ENCODE results near the gene SYNGR2.
A peak's percentile ranks its signal among the peaks of the same experiment; 100 is the strongest.

Gene SYNGR2

DNA sequence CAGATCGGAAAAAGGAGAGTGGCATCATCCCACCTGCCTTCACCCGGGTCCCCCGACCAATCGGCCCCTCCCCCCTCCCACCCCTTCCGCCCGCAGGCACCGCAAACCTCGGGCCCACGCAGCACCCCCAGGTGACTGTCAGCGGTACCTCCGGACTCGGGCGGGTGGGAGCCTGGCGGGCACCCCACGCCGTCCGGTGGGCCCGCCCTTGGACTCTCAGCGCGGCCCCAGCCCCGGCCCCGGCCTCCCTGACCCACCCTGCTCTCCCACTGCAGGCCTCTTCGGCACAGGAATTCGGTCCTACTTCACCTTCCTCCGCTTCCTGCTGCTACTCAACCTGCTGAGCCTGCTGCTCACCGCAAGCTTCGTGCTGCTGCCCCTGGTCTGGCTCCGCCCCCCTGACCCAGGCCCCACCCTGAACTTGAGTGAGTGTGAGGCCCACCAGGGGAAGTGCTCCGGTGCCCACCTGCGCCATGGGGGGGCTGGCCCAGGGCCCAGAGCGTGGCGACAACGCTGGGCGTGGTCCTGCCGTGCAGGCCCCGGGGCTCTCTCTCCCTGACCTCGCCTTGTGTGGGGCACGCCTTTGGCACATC is 36.2 kb upstream of the SYNGR2 start:
- TF ChIP-seq, protein P1, sequence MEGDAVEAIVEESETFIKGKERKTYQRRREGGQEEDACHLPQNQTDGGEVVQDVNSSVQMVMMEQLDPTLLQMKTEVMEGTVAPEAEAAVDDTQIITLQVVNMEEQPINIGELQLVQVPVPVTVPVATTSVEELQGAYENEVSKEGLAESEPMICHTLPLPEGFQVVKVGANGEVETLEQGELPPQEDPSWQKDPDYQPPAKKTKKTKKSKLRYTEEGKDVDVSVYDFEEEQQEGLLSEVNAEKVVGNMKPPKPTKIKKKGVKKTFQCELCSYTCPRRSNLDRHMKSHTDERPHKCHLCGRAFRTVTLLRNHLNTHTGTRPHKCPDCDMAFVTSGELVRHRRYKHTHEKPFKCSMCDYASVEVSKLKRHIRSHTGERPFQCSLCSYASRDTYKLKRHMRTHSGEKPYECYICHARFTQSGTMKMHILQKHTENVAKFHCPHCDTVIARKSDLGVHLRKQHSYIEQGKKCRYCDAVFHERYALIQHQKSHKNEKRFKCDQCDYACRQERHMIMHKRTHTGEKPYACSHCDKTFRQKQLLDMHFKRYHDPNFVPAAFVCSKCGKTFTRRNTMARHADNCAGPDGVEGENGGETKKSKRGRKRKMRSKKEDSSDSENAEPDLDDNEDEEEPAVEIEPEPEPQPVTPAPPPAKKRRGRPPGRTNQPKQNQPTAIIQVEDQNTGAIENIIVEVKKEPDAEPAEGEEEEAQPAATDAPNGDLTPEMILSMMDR (IDR thresholded peaks at IDR 0.05; ENCODE audit: low read depth, low read length, missing control alignments), result no peak
- Histone ChIP-seq H3K4me3 (ENCODE audit: low read depth, low read length) (no peak overlapping the region), H3K27ac (no peak overlapping the region), H3K27me3 (replicated peaks) (peaks cover 8% of the 10 kb centered on the region), H3K36me3 (replicated peaks) (no peaks in the 10 kb centered on the region)
- in situ Hi-C loops (cut with HindIII; ENCODE audit: low pct_ligation_motif_present, low sequenced_read_pairs), result no loop called here
- no peak for DNase-seq

DNA sequence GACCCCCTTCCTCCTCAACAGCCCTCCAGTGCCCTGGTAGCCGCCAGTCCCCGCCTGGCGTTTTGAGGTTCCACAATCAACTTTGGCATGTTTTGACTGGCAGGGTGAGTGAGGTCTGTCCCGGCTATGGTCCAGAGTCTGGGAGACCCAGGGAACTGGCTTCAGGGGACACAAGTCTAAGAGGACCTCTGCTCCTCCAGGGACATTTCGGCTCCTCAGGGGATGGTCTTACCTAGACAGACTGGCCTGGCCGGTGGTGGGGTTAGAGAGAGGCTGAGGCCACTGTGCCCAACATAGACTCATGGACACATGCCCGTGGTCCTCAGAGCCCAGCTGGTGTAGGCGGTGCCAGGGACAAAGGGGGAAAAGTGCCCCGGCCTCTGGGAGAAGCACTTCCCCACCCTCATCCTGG is 35.6 kb upstream of the SYNGR2 start:
- no peak overlapping the region for H3K4me3 ChIP-seq (ENCODE audit: low read depth, low read length)
- H3K36me3 ChIP-seq (replicated peaks), result no peaks in the 10 kb centered on the region
- no peak overlapping the region for H3K27ac ChIP-seq
- DNase-seq, result no peak
- TF ChIP-seq, protein P1 (IDR thresholded peaks at IDR 0.05; ENCODE audit: low read depth, low read length, missing control alignments), result no peak
- in situ Hi-C loops (cut with HindIII; ENCODE audit: low pct_ligation_motif_present, low sequenced_read_pairs), result no loop called here
- H3K27me3 ChIP-seq (replicated peaks), result peaks cover 8% of the 10 kb centered on the region

DNA sequence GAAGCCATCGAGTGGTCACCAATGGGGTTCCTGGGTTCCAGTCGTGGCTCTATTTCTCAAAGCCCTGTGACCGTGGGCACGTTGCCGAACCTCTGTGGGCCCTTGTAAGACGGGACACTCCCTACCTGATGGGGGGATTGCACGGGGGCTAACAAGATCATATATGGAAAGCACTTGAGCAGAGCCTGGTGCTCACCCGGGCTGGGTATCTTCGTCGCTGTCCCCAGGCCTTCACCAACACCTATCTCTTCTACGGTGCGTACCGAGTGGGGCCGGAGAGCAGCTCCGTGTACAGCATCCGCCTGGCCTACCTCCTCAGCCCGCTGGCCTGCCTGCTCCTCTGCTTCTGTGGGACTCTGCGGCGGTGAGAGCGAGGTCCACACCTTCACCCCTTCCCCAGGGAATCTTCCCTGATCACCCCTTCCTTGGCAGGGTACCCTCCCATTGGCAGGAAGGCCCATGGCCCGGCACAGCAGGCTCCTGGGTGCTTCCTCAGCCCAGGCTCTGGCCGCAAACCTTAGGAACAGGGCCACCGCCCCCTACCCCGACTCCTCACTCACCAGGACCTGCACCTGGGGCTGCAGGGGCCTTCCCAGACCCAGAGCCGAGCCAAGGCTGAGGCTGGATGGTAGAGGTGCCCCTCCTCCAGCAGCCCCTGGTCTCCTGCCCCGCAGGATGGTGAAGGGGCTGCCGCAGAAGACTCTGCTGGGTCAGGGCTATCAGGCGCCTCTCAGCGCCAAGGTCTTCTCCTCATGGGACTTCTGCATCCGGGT is 35.0 kb upstream of the SYNGR2 start:
- H3K4me3 ChIP-seq (ENCODE audit: low read depth, low read length), result no peak overlapping the region
- DNase-seq, result no peak
- peaks cover 8% of the 10 kb centered on the region for H3K27me3 ChIP-seq (replicated peaks)
- TF ChIP-seq, protein P1 (IDR thresholded peaks at IDR 0.05; ENCODE audit: low read depth, low read length, missing control alignments), result no peak
- in situ Hi-C loops (cut with HindIII; ENCODE audit: low pct_ligation_motif_present, low sequenced_read_pairs), result no loop called here
- no peaks in the 10 kb centered on the region for H3K36me3 ChIP-seq (replicated peaks)
- no peak overlapping the region for H3K27ac ChIP-seq

DNA sequence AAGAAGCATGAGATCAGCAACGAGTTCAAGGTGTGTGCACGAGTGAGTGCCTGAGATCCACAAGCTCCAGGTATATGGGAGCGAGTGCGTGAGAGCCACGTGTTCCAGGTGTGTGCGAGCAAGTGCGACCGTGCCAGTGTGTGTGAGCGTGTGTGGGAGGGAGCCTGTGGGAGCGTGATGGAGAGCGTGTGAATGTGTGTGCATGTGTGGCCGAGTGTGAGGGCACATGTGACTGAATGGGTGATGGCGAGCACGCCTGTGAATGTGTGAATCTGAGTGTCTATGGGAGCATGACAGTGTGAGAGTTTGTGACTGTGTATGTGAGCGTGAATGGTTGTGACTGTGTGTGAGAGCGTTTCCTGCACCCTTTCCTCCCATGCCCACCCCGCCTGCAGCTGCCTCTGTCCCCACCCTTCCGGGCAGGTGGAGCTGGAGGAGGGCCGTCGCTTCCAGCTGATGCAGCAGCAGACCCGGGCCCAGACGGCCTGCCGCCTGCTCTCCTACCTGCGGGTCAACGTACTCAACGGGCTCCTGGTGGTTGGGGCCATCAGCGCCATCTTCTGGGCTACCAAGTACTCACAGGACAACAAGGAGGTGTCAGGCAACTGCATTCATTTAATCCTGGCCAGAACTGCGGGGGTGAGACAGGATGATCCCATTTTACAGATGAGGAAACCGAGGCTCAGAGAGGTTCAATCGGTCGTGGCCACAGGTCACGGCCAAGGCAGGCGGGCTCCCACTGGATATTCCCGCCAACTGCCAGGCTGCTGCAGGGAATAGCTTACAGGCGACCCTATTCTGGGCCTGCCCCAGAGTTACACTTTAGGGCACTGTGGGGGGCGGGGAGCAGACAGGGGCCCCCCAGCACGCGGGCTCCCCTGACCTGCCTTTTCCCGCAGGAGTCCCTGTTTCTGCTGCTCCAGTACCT is 34.1 kb upstream of the SYNGR2 start:
- peaks cover 8% of the 10 kb centered on the region for H3K27me3 ChIP-seq (replicated peaks)
- TF ChIP-seq, protein P1 (IDR thresholded peaks at IDR 0.05; ENCODE audit: low read depth, low read length, missing control alignments), result peak; percentile 68
- in situ Hi-C loops (cut with HindIII; ENCODE audit: low pct_ligation_motif_present, low sequenced_read_pairs), result no loop called here
- no peaks in the 10 kb centered on the region for H3K36me3 ChIP-seq (replicated peaks)
- no peak for DNase-seq
- H3K4me3 ChIP-seq (ENCODE audit: low read depth, low read length), result no peak overlapping the region
- H3K27ac ChIP-seq, result no peak overlapping the region

DNA sequence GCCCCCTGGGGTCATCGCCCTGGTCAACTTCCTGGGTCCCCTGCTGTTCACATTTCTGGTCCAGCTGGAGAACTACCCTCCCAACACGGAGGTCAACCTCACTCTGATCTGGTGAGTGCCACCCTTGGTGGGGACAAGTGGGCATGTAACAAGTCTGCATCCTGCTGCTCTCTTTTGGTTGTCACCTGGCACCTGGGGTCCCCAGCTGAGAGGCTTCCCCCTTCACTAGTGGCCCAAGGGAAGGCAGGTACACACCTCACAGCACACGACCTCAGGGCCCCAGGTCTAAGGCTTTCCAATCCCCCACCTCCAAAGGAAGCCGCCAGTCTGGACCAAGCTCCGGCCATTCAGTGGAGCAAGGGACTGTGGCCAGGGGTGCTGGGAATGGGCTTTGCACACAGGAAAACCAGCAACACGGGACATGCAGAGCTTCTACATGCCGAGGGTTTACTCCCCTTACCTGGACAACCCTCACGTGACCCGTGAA is 33.4 kb upstream of the SYNGR2 start:
- H3K4me3 ChIP-seq (ENCODE audit: low read depth, low read length), result no peak overlapping the region
- peaks cover 8% of the 10 kb centered on the region for H3K27me3 ChIP-seq (replicated peaks)
- in situ Hi-C loops (cut with HindIII; ENCODE audit: low pct_ligation_motif_present, low sequenced_read_pairs), result no loop called here
- H3K27ac ChIP-seq, result no peak overlapping the region
- no peak for DNase-seq
- H3K36me3 ChIP-seq (replicated peaks), result no peaks in the 10 kb centered on the region
- TF ChIP-seq, protein P1 (IDR thresholded peaks at IDR 0.05; ENCODE audit: low read depth, low read length, missing control alignments), result no peak
